ENCODE measurements around the gene BST1.

Gene BST1

GRCh38 chr4:15735536-15735935 lies 32.7 kb downstream of the BST1 start:
- Histone ChIP-seq H3K4me1 (ENCODE audit: insufficient read depth, low read length) (no peaks in the 10 kb centered on the region), H3K9ac (ENCODE audit: low read depth, low read length) (no peak overlapping the region), H3K9me3 (ENCODE audit: control insufficient read depth, insufficient read depth, low read length) (0 out of 2 replicates have a peak, but pooled peaks cover 2% of the 10 kb centered on the region), H3K36me3 (ENCODE audit: insufficient read depth, low read length) (no peaks in the 10 kb centered on the region)

GRCh38 chr4:15736514-15737050 lies 33.7 kb downstream of the BST1 start:
- Histone ChIP-seq H3K9me3 (ENCODE audit: control insufficient read depth, insufficient read depth, low read length) (0 out of 2 replicates have a peak, but pooled peaks cover 2% of the 10 kb centered on the region), H3K36me3 (ENCODE audit: insufficient read depth, low read length) (no peaks in the 10 kb centered on the region), H3K9ac (ENCODE audit: low read depth, low read length) (no peak overlapping the region), H3K4me1 (ENCODE audit: insufficient read depth, low read length) (no peaks in the 10 kb centered on the region)

GRCh38 chr4:15737255-15737654 lies 34.4 kb downstream of the BST1 start:
- Histone ChIP-seq H3K4me1 (ENCODE audit: insufficient read depth, low read length) (no peaks in the 10 kb centered on the region), H3K9me3 (ENCODE audit: control insufficient read depth, insufficient read depth, low read length) (0 out of 2 replicates have a peak, but pooled peaks cover 2% of the 10 kb centered on the region), H3K36me3 (ENCODE audit: insufficient read depth, low read length) (no peaks in the 10 kb centered on the region), H3K9ac (ENCODE audit: low read depth, low read length) (no peak overlapping the region)

GRCh38 chr4:15738877-15739276 lies 36.0 kb downstream of the BST1 start:
- Histone ChIP-seq H3K36me3 (ENCODE audit: insufficient read depth, low read length) (no peaks in the 10 kb centered on the region), H3K4me1 (ENCODE audit: insufficient read depth, low read length) (no peaks in the 10 kb centered on the region), H3K9me3 (ENCODE audit: control insufficient read depth, insufficient read depth, low read length) (no peaks in the 10 kb centered on the region; the same call in 1 of the 2 replicates), H3K9ac (ENCODE audit: low read depth, low read length) (no peak overlapping the region)

- Histone ChIP-seq H3K9me3 (ENCODE audit: control insufficient read depth, insufficient read depth, low read length) (no peaks in the 10 kb centered on the region; the same call in 1 of the 2 replicates), H3K9ac (ENCODE audit: low read depth, low read length) (no peak overlapping the region), H3K4me1 (ENCODE audit: insufficient read depth, low read length) (no peaks in the 10 kb centered on the region), H3K36me3 (ENCODE audit: insufficient read depth, low read length) (no peaks in the 10 kb centered on the region)
These were observed 38.0 kb downstream of the BST1 start for GRCh38 chr4:15740764-15741404.

- Histone ChIP-seq H3K9me3 (ENCODE audit: control insufficient read depth, insufficient read depth, low read length) (no peaks in the 10 kb centered on the region; the same call in 1 of the 2 replicates), H3K4me1 (ENCODE audit: insufficient read depth, low read length) (no peaks in the 10 kb centered on the region), H3K9ac (ENCODE audit: low read depth, low read length) (no peak overlapping the region), H3K36me3 (ENCODE audit: insufficient read depth, low read length) (no peaks in the 10 kb centered on the region)
These were observed 39.3 kb downstream of the BST1 start for GRCh38 chr4:15742083-15742582.

- H3K36me3 ChIP-seq (ENCODE audit: insufficient read depth, low read length) = no peaks in the 10 kb centered on the region
- no peak overlapping the region for H3K9ac ChIP-seq (ENCODE audit: low read depth, low read length)
- no peaks in the 10 kb centered on the region for H3K4me1 ChIP-seq (ENCODE audit: insufficient read depth, low read length)
- no peaks in the 10 kb centered on the region; the same call in 1 of the 2 replicates for H3K9me3 ChIP-seq (ENCODE audit: control insufficient read depth, insufficient read depth, low read length)
These were observed 39.8 kb downstream of the BST1 start for GRCh38 chr4:15742637-15743036.

- Histone ChIP-seq H3K9ac (ENCODE audit: low read depth, low read length) (no peak overlapping the region), H3K36me3 (ENCODE audit: insufficient read depth, low read length) (no peaks in the 10 kb centered on the region), H3K9me3 (ENCODE audit: control insufficient read depth, insufficient read depth, low read length) (no peaks in the 10 kb centered on the region; the same call in 1 of the 2 replicates), H3K4me1 (ENCODE audit: insufficient read depth, low read length) (no peaks in the 10 kb centered on the region)
These were observed 41.2 kb downstream of the BST1 start for GRCh38 chr4:15744016-15744545.

GRCh38 chr4:15746110-15746509 lies 43.2 kb downstream of the BST1 start:
- Histone ChIP-seq H3K9me3 (ENCODE audit: control insufficient read depth, insufficient read depth, low read length) (no peaks in the 10 kb centered on the region; the same call in 1 of the 2 replicates), H3K36me3 (ENCODE audit: insufficient read depth, low read length) (no peaks in the 10 kb centered on the region), H3K4me1 (ENCODE audit: insufficient read depth, low read length) (no peaks in the 10 kb centered on the region), H3K9ac (ENCODE audit: low read depth, low read length) (no peak overlapping the region)

GRCh38 chr4:15749001-15749400 lies 46.1 kb downstream of the BST1 start:
- Histone ChIP-seq H3K36me3 (ENCODE audit: insufficient read depth, low read length) (no peaks in the 10 kb centered on the region), H3K9ac (ENCODE audit: low read depth, low read length) (no peak overlapping the region), H3K9me3 (ENCODE audit: control insufficient read depth, insufficient read depth, low read length) (no peaks in the 10 kb centered on the region), H3K4me1 (ENCODE audit: insufficient read depth, low read length) (no peaks in the 10 kb centered on the region)

GRCh38 chr4:15751153-15751552 lies 48.3 kb downstream of the BST1 start:
- Histone ChIP-seq H3K4me1 (ENCODE audit: insufficient read depth, low read length) (no peaks in the 10 kb centered on the region), H3K9me3 (ENCODE audit: control insufficient read depth, insufficient read depth, low read length) (no peaks in the 10 kb centered on the region), H3K36me3 (ENCODE audit: insufficient read depth, low read length) (no peaks in the 10 kb centered on the region), H3K9ac (ENCODE audit: low read depth, low read length) (no peak overlapping the region)

GRCh38 chr4:15753081-15753480 lies 50.2 kb downstream of the BST1 start:
- H3K36me3 ChIP-seq (ENCODE audit: insufficient read depth, low read length) = no peaks in the 10 kb centered on the region
- no peaks in the 10 kb centered on the region for H3K9me3 ChIP-seq (ENCODE audit: control insufficient read depth, insufficient read depth, low read length)
- H3K4me1 ChIP-seq (ENCODE audit: insufficient read depth, low read length) = no peaks in the 10 kb centered on the region
- H3K9ac ChIP-seq (ENCODE audit: low read depth, low read length) = no peak overlapping the region

- no peak overlapping the region for H3K9ac ChIP-seq (ENCODE audit: low read depth, low read length)
- no peaks in the 10 kb centered on the region for H3K4me1 ChIP-seq (ENCODE audit: insufficient read depth, low read length)
These were observed 50.9 kb downstream of the BST1 start for GRCh38 chr4:15753786-15754185.

GRCh38 chr4:15754323-15754722 lies 51.5 kb downstream of the BST1 start:
- no peaks in the 10 kb centered on the region for H3K36me3 ChIP-seq (ENCODE audit: insufficient read depth, low read length)
- no peak overlapping the region for H3K9ac ChIP-seq (ENCODE audit: low read depth, low read length)
- H3K9me3 ChIP-seq (ENCODE audit: control insufficient read depth, insufficient read depth, low read length) = no peaks in the 10 kb centered on the region
- H3K4me1 ChIP-seq (ENCODE audit: insufficient read depth, low read length) = no peaks in the 10 kb centered on the region

More at GRCh38 chr4:15753786-15754185, 50.9 kb downstream of the BST1 start:
- Histone ChIP-seq H3K9me3 (ENCODE audit: control insufficient read depth, insufficient read depth, low read length) (no peaks in the 10 kb centered on the region), H3K36me3 (ENCODE audit: insufficient read depth, low read length) (no peaks in the 10 kb centered on the region)
